NCI-H2171 (cell line): Measurements from ENCODE around the gene STX18.
"Not testable (repeated sequence)": the region's sequence is repeated elsewhere in the genome, so short reads cannot be mapped to it uniquely, and the experiment has no call there.

Experiments
- DNase-seq: peaks from one replicate; lab custom pipeline; 2025; lab: John Stamatoyannopoulos, UW

Gene STX18

GRCh38 chr4:4541661-4542570, at the start of gene STX18:
Gene STX18 (minus strand): TSS chr4:4542048. CDS start chr4:4541964, 84 bp downstream.
- DNase-seq, result peak; percentile 60

GRCh38 chr4:4591071-4591470, 49.2 kb upstream of the STX18 start:
- DNase-seq, result no peak

GRCh38 chr4:4590546-4590945, 48.7 kb upstream of the STX18 start:
- no peak for DNase-seq

GRCh38 chr4:4585012-4585670, 43.3 kb upstream of the STX18 start:
- no peak for DNase-seq

GRCh38 chr4:4583606-4584005, 41.8 kb upstream of the STX18 start:
- DNase-seq, result no peak

- DNase-seq, result no peak
Measured at GRCh38 chr4:4582653-4583052, 40.8 kb upstream of the STX18 start.

- DNase-seq, result no peak
Measured at GRCh38 chr4:4580494-4580893, 38.6 kb upstream of the STX18 start.

GRCh38 chr4:4578981-4579380, 37.1 kb upstream of the STX18 start:
- DNase-seq, result no peak

GRCh38 chr4:4577359-4577875, 35.6 kb upstream of the STX18 start:
- no peak for DNase-seq

- no peak for DNase-seq
Measured at GRCh38 chr4:4575284-4576211, 33.7 kb upstream of the STX18 start.

- DNase-seq, result peak; percentile 2
Measured at GRCh38 chr4:4574792-4575191, 32.9 kb upstream of the STX18 start.

GRCh38 chr4:4574052-4574451, 32.2 kb upstream of the STX18 start:
- DNase-seq, result no peak

- no peak for DNase-seq
Measured at GRCh38 chr4:4572821-4573220, 31.0 kb upstream of the STX18 start.

- not testable (repeated sequence) for DNase-seq
Measured at GRCh38 chr4:4569861-4570260, 28.0 kb upstream of the STX18 start.

- DNase-seq, result no peak
Measured at GRCh38 chr4:4568806-4569427, 27.1 kb upstream of the STX18 start.

- DNase-seq, result not testable (repeated sequence)
Measured at GRCh38 chr4:4566359-4566758, 24.5 kb upstream of the STX18 start.

- no peak for DNase-seq
Measured at GRCh38 chr4:4564522-4564921, 22.7 kb upstream of the STX18 start.

- no peak for DNase-seq
Measured at GRCh38 chr4:4560642-4561041, 18.8 kb upstream of the STX18 start.

- no peak for DNase-seq
Measured at GRCh38 chr4:4560136-4560535, 18.3 kb upstream of the STX18 start.

GRCh38 chr4:4559596-4559995, 17.7 kb upstream of the STX18 start:
- DNase-seq, result no peak

GRCh38 chr4:4558881-4559280, 17.0 kb upstream of the STX18 start:
- no peak for DNase-seq

GRCh38 chr4:4555916-4556315, 14.1 kb upstream of the STX18 start:
- no peak for DNase-seq
